Activated effector memory CD4-positive, alpha-beta T cell treated with Interleukin-2 at 50 U/mL for 16 hours (primary cell): ENCODE results near the gene NCBP2.
A peak's percentile ranks its signal among the peaks of the same experiment; 100 is the strongest.
"Not testable (repeated sequence)": the region's sequence is repeated elsewhere in the genome, so short reads cannot be mapped to it uniquely, and the experiment has no call there.

Experiments used
- DNase-seq: peaks from one replicate; pipeline ENCODE4 v3.0.0-alpha.2; 2020

NCBP2 gene

DNA sequence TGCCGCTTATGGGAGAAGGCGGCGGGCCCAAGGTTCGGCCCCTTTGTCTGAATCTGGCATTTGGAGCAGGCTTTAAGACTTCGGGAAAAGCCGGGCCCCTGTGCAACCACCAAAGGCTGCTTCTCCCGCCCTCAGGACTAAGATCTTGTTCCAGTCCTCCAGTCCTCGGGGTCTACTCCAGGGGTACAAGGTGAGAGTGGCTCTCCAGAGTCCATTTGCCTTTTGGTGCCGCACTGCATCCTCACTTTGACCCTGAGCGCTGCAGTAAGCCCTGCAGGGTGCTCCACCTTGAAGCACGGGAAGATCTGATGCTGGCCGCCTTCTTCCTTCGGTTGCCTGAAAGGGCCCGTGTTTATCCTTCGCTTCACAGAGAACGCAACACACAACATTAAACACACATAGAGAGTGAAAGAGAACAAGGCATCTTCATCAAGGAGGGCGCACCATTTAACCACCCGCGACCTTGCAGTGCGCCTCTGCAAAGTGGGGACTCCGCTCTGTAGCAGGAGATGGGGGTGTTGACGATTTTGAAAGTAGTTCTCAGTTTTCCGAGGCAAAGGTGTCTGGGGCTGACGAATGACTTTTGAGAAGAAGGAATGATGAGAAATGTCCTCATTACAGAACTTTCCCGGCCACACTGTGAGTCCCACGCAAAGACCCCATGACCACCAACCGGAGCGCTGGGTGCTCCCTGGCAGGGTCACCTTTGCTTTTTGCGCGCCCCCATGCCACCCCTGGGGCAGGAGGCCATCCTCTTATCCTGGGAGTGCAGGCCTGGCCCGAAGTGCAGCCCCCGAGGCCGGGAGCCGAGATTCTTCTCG is 25.3 kb upstream of the NCBP2 start:
- no peak for DNase-seq

DNA sequence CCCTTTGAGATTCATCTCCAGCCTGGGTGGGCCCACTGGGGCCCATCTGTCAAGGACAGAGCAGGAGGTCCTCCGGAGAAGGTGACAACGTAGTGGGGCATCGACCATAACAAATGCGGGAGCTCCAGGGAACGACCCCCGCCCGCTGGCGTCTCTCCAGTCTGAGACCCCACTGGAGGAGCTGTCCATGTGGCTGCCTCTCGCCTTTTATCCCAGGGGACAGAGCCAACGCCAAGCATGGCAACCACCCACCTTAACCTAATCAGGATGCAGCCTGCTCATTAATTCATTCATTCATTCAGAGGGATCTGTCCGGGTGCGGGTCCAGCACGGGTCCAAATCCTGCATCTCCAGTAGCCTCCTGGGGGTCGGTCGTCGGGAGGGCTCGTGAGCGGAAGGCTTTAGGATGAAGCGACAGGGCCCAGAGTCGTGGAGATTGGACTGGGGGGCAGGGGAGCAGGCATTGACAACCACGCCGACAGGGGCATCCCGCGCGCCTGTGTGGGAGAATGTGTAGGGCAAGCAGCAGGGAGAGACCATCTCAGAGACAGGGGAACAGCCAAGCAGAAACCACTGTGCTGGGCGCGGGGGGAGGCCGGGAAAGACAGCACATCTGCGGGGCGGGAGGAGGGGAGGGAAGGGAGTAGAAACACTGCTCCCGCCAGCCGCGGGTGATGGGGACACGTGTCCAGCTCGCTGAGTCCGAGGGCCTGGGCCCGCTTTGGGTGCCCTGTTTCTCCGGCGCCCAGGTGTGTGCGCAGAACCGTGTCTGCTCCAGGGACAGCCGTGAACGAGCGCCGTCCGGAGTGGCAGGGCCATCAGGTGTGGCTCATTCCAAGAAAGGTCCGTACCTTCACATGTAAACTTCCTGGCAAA is 24.4 kb upstream of the NCBP2 start:
- no peak for DNase-seq

DNA sequence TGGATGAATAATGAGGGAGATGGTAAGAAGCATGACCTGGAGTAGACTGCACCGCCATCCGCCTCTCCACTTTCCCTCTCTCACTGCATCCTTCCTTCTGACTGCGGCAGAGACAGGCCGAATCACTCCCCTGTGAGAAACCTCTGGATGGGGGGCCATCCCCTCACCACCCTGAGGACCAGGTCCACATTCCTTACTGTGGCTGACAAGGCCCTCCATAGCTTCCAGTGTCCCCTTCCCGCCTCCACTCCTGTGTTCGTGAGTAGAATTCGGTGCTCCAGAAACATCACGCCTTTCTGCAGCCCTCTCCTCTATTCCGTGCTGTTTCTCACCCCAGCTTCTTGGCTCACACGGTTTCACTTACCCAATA is 23.5 kb upstream of the NCBP2 start:
- DNase-seq, result no peak

DNA sequence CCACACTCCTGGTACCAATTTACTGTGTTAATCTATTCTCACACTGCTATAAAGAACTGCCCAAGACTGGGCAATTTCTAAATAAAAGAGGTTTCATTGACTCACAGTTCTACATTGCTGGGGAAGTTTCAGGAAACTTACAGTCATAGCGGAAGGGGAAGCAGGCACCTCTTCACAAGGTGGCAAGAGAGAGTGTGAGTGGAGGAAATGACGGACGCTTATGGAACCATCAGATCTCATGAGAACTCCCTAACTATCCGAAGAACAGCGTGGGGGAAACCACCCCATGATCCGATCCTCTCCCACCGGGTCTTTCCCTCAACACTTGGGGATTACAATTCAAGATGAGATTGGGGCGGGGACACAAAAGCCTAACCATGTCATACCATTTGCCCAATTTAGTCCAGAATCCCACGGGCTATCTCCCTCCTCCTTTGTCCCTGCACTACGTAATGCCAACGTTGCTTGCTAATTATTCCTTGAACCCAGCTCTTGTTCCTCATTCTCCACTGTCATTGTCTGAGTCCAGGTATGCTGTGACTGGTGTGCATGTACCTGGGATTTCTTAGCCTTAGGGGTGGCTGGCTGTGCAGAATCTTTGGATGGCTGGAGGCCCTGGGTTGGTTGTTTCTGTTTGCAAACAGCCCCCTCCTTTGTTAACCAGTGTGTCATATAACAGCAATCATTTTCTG is 22.9 kb upstream of the NCBP2 start:
- DNase-seq, result no peak

DNA sequence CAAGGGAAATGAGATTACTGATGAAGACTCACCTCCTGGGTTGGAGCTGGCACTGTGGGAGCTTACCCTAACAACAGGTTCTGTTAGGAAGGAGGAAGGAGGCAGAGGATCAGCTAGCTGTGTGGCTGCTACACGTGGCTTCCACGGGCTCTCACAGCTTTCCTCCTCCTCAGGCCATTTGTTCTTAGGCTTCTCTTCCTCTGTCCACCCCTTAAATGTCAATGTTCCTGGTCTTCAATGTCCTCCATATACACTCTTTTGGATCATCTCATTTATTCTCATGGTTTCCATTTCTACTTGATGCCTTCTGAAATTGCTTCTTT is 21.3 kb upstream of the NCBP2 start:
- no peak for DNase-seq

DNA sequence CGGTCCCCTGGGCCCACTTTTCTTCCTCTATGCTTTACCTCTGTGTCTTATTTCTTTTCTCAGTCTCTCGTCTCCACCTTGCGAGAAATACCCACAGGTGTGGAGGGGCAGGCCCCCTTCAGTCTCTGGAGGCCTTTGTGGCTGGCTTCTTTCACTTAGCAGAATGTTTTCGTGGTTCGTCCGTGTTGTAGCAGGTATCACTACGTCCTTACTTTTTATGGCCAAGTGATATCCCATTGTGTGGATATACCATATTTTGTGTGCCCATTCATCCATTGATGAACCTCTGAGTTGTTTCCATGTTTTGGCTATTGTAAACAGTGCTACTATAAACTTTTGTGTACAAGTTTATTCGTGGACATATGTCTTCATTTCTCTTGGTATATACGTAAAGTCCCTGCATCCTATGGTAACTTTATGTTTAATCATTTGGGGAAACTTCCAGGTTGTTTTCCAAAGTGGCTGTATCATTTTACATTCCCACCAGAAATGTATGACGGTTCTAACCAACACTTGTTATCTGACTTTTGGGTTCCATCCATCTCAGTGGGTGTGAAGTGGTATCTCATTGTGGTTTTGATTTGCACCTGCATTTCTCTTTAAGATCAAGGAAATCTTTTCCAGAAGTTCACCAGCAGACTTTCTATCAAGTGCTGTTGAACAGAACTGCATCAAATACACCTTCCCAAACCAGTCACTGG is 20.8 kb upstream of the NCBP2 start:
- no peak for DNase-seq

DNA sequence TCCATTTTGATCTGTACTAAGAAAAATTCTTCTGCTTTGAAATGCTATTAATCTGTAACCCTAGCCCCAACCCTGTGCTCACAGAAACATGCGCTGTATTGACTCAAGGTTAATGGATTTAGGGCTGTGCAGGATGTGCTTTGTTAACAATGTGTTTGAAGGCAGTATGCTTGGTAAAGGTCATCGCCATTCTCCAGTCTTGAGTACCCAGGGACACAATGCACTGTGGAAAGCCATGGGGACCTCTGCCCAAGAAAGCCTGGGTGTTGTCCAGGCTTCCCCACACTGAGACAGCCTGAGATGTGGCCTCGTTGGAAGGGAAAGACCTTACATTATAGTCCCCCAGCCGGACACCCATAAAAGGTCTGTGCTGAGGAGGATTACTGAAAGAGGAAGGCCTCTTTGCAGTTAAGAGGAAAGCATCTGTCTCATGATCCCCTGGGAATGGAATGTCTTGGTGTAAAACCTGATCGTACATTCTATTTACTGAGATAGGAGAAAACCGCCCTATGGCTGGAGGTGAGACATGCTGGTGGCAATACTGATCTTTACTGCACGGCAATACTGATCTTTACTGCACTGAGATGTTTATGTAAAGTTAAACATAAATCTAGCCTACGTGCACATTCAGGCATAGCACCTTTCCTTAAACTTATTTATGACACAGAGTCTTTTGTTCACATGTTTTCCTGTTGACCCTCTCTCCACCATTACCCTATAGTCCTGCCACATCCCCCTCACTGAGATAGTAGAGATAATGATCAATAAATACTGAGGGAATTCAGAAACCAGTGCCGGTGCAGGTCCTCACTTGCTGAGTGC is 20.0 kb upstream of the NCBP2 start:
- DNase-seq, result no peak

DNA sequence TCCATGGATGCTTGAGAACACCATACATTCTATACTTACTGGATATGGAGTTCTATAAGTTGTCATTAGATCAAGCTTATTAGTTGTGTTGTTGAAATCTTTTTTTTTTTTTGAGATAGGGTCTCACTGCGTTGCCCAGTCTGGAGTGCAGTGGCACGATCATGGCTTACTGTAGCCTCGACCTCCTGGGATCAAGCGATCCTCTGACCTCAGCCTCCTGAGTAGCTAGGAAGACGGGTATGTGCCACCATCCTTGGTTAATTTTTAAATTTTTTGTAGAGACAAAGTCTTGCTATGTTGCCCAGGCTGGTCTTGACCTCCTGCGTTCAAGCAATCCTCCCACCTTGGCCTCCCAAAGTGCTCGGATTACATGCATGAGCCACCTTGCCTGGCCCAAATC is 12.5 kb upstream of the NCBP2 start:
- DNase-seq, result no peak

DNA sequence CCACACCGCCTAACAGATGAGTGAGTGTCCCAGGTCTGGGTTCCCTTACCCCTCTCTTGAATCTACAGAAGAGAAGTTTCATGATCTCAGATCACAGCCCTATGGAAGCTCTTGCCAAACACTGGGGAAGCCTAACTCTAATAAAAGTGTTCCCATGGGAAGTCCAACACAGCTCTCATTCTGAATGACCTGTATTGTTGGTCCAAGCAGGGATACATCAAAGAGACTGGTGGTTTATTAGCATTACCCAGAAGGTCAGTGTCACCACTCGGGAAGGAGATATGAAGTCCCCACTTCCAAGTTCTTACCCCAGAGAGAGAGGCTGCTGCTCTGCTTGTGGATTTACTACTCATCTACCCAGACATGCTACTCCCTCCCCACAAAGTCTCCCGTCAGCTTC is 9.0 kb upstream of the NCBP2 start:
- DNase-seq, result no peak

DNA sequence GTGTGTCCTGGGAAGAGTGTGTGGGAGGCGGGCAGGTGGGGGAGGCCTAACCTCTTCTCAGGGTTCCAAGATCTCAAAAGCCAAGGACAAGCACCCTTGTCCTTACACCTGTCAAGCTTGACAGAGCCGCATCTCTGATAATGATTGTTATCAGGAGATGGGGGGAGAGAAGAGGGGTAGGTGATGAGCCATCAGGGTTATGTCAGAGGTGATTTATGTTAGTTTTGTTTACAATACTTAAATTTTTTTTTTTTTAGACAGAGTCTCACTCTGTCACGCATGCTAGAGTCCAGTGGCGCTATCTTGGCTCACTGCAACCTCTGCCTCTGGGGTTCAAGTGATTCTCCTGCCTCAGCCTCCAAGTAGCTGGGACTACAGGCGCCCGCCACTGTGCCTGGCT is 7.4 kb upstream of the NCBP2 start:
- no peak for DNase-seq

DNA sequence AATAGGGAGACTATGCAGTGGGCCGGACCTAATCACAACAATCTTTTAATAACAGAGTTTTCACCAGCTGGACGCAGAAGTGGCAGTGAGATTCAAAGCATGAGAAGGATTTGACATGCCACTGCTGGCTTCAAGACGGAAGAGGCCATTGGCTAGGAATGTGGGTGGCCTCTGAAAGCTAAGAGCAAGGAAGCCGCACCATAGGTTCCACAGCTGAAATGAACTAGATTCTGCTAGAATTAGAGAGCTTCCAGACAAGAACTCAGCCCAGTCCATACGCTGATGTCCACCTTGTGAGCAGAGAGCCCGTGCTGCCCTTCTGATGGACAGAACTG is 6.9 kb upstream of the NCBP2 start:
- no peak for DNase-seq

DNA sequence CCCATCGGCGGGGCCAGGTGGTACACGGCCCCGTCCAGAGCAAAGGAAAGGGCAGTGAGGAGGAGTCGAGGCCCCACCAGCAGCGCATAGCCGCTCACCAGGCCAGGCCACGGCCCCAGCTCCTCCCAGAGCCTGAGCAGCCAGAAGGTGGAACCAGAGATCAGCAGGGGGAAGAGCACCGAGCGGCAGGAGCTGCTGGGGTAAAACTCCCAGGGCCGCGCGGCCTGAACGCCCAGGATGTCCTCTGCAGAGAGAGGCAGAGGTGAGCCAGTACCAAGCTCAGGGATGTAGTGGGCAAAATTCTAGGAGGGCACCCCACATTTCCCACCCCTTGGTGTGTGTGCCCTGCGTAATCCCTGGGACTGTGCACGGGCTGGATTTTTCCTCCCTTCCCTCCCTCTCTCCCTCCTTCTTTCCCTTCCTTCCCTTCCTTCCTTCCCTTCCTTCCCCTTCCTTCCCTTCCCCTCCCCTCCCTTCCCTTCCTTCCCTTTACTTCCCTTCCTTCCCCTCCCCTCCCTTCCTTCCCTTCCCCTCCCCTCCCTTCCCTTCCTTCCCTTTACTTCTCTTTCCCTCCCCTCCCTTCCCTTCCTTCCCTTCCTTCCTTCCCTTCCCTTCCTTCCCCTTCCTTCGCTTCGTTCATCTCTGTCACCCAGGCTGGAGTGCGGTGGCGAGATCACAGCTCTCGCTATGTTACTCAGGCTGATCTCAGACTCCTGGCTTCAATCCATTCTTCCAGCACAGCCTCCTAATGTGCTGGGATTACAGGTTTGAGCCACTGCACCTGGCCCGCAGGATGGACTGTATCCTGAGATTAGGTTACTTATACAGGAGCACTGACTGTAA is 6.3 kb upstream of the NCBP2 start:
- DNase-seq, result no peak

DNA sequence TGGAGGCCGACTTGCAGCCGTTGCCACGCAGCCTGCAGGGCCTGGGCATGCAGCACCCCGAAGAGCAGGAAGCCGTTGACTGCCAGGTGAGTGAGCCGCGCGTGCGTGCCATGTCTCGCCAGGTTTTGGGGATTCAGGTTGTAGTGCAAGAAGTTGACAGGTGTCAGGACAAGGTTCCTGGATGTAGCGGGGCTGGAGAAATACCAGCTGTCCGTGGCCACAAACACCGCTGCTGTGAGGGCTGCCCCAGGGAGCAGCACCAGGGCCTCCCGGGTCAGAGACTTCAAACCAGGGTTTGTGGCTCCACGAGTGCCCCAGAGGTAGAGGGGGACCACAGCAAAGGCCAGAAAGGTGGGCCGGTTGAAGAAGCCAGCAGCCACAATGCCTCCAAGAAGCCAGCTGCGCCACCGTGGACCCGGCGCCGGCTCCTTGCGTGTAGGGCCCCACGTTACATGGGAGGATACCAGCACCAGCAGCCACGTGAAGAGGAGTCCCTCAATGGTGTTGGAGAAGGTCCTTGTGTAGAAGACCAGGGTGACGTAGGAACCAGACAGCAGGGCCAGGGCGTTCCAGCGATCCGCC is 5.6 kb upstream of the NCBP2 start:
- no peak for DNase-seq

DNA sequence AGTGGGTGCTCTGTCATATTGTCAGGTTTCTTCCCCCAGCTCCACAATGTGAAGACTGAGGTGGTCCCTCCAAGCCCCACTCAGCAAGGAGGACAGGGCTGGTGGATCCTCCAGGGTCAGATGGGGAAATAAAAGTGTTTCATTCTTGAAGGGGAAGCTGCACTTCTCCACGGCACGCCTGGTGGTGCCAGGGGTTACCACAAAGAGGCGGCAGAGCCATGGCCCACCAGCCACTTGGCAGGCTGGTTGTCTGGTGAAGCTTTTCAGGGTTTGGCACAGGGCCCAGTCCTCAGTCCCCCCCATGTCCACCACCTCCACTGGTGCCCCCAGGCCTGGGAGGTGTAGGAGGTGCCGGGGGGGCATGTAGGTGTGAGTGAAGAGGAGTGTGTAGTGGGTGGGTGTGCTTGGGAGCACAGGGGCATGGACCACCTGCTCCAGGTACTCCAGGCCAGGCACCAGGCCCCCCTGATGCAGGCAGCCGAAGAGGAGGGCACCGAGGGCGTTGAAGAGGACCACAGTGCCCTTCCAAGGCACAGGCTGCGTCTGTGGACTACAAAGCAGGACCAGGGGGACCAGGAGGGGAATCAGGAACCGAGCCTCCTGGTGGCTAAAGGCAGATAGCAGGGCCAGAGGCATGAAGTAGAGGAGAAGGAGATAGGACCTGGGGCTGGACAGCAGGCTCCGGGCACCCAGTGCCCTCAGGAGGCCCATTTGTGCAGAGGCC is 5.0 kb upstream of the NCBP2 start:
- no peak for DNase-seq

DNA sequence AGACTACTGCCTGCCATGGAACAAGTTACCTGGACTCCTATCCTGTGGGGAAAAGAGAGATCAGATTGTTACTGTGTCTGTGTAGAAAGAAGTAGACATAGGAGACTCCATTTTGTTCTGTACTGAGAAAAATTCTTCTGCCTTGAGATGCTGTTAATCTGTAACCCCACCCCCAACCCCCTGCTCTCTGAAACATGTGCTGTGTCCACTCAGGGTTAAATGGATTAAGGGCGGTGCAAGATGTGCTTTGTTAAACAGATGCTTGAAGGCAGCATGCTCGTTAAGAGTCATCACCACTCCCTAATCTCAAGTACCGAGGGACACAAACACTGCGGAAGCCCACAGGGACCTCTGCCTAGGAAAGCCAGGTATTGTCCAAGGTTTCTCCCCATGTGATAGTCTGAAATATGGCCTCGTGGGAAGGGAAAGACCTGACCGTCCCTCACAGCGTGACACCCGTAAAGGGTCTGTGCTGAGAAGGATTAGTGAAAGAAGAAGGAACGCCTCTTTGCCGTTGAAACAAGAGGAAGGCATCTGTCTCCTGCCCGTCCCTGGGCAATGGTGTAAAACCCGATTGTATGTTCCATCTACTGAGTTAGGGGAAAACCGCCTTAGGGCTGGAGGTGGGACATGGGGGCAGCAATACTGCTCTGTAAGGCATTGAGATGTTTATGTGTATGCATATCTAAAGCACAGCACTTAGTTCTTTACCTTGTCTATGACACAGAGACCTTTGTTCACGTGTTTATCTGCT is 1.9 kb upstream of the NCBP2 start:
- not testable (repeated sequence) for DNase-seq

DNA sequence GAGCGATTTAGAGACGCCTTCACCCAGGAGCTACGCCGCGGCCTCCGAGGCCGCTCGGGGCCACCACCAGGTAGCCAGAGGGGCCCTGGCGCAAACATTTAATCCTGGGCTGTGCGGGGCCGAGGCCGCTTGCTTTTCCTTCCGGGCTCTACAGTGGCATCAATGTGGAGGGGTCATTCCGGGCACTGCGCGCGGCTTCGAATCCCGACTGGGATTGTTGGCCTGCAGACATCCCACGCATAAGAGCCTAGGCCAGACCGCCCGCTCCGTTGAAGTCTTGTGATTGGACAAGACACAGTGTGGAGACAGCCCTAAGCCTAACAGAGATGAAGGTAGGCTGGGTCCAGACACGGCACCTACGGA is 568 bp upstream of the NCBP2 start:
- no peak for DNase-seq

DNA sequence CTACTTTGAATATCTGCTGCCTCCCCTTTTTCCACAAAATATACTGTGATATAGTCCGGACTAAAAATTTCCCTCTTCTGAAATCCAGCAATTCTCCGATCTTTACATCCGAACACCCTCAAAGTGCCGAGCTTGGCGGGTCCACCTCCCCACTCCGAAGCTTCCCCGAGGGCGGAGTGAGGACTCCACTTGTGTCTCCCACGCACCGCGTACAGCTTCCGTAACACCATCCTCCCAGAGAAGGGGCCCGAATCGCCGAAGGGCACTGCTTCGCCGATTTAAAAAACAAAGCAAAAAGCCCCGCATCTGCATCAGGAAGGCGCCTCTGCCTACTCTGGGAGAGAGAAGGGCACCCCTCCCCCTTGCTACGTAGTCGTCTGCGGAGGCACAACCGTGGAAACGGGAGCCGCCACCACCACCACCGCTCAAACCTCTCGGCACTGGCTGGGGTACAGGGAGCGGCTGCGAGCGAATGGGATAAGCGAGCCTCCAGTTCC is 551 bp downstream of the NCBP2 start:
- peak; percentile 48 for DNase-seq

DNA sequence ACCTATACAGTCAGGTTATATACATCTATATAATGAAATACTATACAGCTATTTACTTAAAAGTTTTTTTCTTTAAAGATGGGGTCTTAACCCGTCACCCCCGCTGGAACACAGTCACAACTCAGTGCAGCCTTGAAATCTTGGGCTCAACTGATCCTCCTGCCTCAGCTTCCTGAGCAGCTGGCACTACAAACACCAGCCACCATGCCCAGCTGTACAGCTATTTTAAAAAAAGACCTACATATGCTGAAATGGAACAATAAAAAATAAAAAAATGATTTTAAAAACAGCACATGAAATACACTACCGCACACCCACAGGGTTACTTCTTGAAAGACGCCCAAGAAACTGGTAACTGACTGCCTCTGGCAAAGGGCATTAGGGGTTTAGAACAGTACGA is 3.8 kb downstream of the NCBP2 start:
- no peak for DNase-seq

DNA sequence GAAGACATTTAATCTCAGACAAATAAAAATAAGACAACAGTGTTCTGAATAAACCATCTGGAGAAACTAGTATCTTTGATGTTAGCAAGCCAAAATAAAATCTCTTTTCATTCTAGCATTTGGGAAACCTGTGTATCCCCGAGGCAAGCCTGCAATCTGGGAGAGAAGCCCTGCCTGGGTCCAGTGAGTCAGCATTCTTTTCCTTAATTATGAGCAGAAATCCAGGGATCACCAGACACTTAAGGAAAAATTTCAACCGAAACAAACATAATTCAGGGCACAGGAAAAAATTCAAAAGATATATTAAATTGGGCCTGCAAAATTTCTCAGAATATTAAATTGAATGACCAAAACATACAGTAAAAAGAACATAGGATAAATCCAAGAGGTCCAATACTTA is 4.2 kb downstream of the NCBP2 start:
- no peak for DNase-seq

DNA sequence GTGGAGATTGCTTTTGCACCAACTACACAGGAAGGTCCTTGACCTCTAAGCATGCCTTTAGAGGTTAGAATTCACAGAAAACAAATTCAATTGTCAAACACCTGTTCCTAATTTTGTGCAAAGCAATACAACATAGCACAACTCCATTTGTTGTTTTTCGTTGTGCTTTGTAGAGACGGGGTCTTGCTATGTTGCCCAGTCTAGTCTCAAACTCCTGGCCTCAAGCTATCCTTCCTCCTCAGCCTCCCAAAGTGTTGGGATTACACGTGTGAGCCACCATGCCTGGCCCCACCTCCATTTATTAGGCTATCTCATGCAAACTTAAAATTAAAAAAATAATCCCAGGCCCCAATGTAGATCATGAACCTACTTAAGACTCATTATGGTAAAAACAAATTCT is 6.0 kb downstream of the NCBP2 start:
- no peak for DNase-seq
